ENCODE measurements around the gene FAM221B.

Gene FAM221B

DNA sequence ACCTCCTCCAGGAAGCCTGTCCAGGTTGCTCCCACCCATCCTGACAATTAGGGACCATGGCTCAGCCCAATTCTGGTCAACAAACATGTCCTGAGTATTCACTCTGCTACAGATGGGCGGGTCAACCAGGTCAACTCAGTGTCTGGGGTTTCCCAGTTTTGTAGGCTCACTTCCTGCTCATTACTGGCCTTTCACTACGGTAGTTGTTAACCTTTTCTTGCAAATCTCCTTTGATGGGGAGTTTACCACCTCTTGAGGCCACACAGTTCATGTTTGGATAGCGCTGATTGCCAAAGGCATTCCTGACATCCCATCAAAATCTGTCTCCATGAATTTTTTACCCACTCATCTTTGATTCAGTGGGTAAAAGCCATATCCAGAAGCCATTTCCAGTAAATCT lies 14.3 kb upstream of the FAM221B start:
- DNase-seq = no peak
- Histone ChIP-seq H3K27ac (no peak overlapping the region), H3K4me3 (ENCODE audit: low read depth, low read length) (no peak overlapping the region), H3K27me3 (replicated peaks) (no peaks in the 10 kb centered on the region), H3K36me3 (replicated peaks) (no peaks in the 10 kb centered on the region)
- TF ChIP-seq, protein P1, sequence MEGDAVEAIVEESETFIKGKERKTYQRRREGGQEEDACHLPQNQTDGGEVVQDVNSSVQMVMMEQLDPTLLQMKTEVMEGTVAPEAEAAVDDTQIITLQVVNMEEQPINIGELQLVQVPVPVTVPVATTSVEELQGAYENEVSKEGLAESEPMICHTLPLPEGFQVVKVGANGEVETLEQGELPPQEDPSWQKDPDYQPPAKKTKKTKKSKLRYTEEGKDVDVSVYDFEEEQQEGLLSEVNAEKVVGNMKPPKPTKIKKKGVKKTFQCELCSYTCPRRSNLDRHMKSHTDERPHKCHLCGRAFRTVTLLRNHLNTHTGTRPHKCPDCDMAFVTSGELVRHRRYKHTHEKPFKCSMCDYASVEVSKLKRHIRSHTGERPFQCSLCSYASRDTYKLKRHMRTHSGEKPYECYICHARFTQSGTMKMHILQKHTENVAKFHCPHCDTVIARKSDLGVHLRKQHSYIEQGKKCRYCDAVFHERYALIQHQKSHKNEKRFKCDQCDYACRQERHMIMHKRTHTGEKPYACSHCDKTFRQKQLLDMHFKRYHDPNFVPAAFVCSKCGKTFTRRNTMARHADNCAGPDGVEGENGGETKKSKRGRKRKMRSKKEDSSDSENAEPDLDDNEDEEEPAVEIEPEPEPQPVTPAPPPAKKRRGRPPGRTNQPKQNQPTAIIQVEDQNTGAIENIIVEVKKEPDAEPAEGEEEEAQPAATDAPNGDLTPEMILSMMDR (IDR thresholded peaks at IDR 0.05; ENCODE audit: low read depth, low read length, missing control alignments) = no peak
- in situ Hi-C loops (cut with HindIII; ENCODE audit: low pct_ligation_motif_present, low sequenced_read_pairs) = no loop called here

DNA sequence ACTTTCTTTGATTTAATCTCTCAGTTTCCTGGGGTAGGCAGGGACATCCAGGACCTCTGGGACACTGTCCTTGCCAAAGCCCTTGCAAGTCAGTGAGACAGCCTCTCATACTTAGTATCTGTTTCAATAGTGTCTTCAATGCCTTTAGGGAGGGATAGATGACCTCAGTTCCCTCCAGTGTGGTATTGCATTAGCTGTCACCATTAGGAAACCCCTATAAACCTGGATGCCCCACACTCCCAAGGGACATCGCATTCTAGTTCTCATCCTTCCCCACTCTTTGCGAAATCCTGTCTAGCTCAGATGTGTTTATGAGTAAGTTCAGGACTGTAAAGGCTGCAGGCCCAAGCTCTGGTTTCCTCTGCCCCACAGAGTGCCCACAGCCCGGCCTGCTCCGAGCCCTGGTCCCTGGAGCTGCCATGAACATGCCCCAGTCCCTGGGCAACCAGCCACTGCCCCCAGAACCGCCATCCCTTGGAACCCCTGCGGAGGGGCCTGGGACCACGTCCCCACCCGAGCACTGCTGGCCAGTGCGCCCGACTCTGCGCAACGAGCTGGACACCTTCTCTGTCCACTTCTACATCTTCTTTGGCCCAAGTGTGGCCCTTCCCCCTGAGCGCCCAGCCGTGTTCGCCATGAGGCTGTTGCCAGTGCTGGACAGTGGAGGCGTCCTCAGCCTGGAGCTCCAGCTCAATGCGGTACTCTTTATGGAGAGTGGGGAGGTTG lies 13.7 kb upstream of the FAM221B start:
- in situ Hi-C loops (cut with HindIII; ENCODE audit: low pct_ligation_motif_present, low sequenced_read_pairs) = no loop called here
- no peak for DNase-seq
- TF ChIP-seq, protein P1 (IDR thresholded peaks at IDR 0.05; ENCODE audit: low read depth, low read length, missing control alignments) = no peak
- Histone ChIP-seq H3K36me3 (replicated peaks) (no peaks in the 10 kb centered on the region), H3K4me3 (ENCODE audit: low read depth, low read length) (no peak overlapping the region), H3K27me3 (replicated peaks) (no peaks in the 10 kb centered on the region), H3K27ac (no peak overlapping the region)

DNA sequence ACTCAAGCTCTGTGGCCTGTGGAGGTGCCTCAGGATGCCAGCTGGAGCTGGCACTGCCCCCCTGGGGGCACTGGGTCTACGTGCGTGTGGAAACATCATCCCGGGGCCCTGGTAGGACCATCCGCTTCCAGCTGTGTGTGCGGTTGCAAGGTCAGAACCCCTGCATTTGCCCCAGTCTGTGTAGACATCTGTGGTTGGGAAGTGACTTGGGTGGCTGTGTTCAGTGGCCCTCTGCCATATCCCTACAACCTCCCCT lies 13.0 kb upstream of the FAM221B start:
- H3K27me3 ChIP-seq (replicated peaks) = no peaks in the 10 kb centered on the region
- TF ChIP-seq, protein P1 (IDR thresholded peaks at IDR 0.05; ENCODE audit: low read depth, low read length, missing control alignments) = no peak
- no peak overlapping the region for H3K4me3 ChIP-seq (ENCODE audit: low read depth, low read length)
- H3K36me3 ChIP-seq (replicated peaks) = no peaks in the 10 kb centered on the region
- in situ Hi-C loops (cut with HindIII; ENCODE audit: low pct_ligation_motif_present, low sequenced_read_pairs) = no loop called here
- no peak overlapping the region for H3K27ac ChIP-seq
- DNase-seq = no peak

DNA sequence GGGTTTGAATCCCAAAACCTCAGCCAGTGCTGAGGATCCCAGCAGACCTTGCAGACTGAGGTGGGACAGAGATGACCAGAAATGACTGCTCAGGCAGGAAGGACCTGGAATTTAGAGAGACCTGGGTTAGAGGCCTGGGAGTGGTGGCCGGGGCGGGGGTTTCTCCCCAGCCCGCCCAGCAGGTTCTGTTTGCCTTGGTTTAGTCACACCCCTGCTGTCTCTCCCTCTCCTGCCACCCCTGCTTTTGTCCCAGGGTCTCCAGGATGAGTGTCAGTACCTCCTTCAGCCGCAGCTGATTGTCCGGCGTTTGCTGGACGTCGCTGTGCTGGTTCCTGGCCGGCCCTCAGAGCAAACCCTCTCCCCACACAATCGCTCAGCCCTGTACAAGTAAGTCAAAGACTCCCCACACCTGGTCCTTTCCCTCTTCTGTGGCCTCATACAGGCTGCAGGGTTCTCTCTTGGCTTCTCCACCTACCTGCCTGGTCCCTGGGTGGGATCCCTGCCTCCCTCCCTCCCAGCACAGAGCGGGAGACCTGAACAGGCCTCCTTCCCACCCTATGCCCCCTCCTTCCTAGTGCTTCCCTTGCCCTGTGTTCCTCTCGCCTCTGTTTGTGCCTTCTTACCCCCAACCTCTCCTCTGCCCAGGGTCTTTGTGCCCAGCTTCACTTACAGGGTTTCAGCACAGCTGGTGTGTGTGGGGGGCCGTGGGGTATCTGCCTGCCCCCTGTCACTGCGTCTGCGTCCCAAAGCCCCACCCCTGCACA lies 12.5 kb upstream of the FAM221B start:
- DNase-seq = no peak
- Histone ChIP-seq H3K27ac (no peak overlapping the region), H3K27me3 (replicated peaks) (no peaks in the 10 kb centered on the region), H3K36me3 (replicated peaks) (no peaks in the 10 kb centered on the region), H3K4me3 (ENCODE audit: low read depth, low read length) (no peak overlapping the region)
- TF ChIP-seq, protein P1 (IDR thresholded peaks at IDR 0.05; ENCODE audit: low read depth, low read length, missing control alignments) = no peak
- in situ Hi-C loops (cut with HindIII; ENCODE audit: low pct_ligation_motif_present, low sequenced_read_pairs) = no loop called here

DNA sequence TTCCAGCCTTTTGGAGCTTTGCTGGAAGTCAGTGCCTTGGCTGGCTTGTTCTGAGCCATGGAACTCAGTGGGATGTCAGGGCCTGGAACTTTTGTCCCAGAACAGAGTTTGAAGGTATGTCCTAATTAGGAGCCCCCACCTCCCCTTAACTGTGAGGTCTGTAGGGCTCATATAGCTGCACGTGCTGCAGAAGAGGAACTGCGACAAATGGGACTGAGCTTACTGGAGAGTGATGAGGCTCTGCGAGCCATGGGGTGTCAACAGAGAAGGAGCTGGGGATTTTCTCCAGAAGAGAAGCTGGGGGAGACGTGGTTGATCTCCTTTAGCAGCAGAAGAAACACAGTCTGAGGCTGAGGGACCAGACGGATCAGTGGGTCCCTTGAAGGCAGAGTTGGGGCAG lies 11.4 kb upstream of the FAM221B start:
- Histone ChIP-seq H3K4me3 (ENCODE audit: low read depth, low read length) (no peak overlapping the region), H3K27ac (no peak overlapping the region), H3K36me3 (replicated peaks) (no peaks in the 10 kb centered on the region), H3K27me3 (replicated peaks) (no peaks in the 10 kb centered on the region)
- in situ Hi-C loops (cut with HindIII; ENCODE audit: low pct_ligation_motif_present, low sequenced_read_pairs) = no loop called here
- TF ChIP-seq, protein P1 (IDR thresholded peaks at IDR 0.05; ENCODE audit: low read depth, low read length, missing control alignments) = no peak
- DNase-seq = no peak

Data from brain microvascular endothelial cell (primary cell).